Endothelial cell of hepatic sinusoid (primary cell): ENCODE data around the gene UBE2H.
"Not testable (repeated sequence)": the region's sequence is repeated elsewhere in the genome, so short reads cannot be mapped to it uniquely, and the experiment has no call there.

Experiments
- in situ Hi-C: cut with HindIII; loops from 2 replicates; pipeline ENCODE4 v1.10.0; 2017; ENCODE audit warnings: low sequenced_read_pairs

UBE2H gene

GRCh38 chr7:129913428-129913827 lies 39.3 kb downstream of the UBE2H start:
- in situ Hi-C loops = no loop called here

DNA sequence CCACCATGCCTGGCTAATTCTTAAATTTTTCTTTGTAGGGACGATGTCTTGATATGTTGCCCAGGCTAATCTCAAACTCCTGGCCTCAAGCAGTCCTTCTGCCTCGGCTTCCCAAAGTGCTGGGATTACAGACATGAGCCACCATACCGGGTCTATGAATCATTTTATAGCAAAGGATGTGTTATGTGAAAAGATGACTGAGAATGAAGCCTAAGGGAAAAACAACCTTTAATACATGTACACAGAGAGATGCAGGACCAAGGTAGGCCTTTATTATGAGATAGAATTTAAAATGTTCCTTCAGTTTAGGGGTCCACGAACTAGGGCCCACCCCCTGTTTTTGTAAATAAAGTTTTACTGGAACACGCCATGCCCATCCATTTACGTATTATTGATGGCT lies 41.0 kb downstream of the UBE2H start:
- in situ Hi-C loops = no loop called here

DNA sequence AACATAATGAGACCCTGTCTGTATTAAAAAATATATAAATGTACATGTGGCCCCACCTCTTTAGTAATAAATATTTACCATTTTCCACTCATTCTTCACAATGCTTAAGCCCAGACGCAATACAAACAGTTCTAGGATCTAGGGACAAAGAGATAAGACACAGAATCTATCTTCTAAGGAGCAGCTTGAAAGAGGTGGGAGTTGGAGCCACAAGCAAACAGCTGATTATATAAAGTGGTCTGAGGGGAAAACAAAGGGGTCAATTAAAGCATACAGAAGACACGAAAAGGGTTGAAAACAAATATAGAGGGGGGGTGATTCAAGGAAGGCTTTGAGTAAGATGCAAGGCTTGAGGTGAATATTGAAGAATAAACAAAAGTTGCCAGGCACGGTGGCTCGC lies 43.1 kb downstream of the UBE2H start:
- in situ Hi-C loops = no loop called here

DNA sequence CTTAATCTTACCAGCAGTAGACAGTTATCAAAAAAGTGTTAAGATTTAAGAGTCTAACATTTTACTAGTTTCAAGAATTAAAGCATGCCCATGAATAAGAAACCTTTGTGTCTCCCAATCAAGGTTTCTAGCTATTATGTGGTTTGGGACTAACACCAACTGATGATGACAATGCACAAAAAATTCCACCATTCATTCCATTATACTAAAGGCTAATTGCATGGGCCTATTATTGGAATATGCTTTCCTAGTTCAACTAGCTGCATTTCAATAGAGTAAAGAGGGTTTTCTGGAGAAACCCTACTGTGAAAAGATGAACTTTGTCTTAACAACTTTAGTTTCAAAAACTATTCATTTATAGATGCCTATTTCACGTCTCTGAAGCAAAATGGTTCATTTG lies 44.6 kb downstream of the UBE2H start:
- in situ Hi-C loops = no loop called here

GRCh38 chr7:129907122-129907736 lies 45.5 kb downstream of the UBE2H start:
- in situ Hi-C loops = no loop called here

- in situ Hi-C loops = no loop called here
Measured at GRCh38 chr7:129906700-129907099, 46.1 kb downstream of the UBE2H start.

DNA sequence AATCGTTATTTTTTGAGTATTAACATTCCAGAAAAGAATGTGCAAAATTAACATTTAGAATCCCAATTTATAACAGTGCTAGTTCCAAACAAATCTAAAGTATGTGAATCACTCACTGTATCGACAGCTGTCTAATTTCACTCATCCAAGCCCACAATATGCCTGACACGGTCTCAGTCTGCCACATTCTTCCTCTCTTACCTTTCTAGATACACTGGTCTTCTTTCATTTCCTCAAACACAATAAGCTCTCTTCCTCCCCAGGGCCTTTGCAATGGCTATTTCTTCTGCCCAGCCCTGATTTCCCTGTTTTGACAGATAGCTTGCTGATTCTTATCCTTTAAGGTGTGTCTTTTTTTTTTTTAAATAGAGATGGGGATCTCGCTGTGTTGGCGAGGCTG lies 48.8 kb downstream of the UBE2H start:
- in situ Hi-C loops = no loop called here

DNA sequence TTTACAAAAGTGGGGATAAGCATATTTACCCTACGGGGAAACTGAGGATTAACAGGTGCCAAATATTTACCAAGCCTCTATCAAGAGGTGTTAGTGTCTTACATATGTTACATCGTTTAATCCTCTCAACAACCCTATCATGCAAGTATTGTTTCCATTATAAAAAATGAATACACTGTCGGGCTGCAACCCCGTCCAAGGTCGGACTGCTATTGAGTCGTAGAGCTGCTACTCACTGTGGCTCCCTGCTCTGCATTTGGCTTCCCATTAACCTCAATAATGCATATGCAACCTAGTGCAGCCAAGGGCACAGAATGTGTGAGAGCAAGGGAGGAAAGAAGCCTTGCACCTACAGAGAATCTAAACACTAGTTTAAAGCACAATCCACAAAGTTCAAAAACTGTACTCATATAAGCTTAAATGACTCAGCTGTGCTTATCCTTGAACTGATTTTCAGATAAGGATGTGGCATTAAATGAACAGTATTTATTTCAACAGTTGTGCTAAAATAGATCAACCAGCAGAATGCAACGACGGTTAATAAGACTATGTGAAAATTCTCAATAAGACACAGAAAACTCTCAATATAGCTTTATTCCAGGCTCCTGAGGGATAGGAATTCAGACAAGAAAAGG lies 49.9 kb downstream of the UBE2H start:
- in situ Hi-C loops = no loop called here

- in situ Hi-C loops = no loop called here
Measured at GRCh38 chr7:129898502-129899160, 54.1 kb downstream of the UBE2H start.

DNA sequence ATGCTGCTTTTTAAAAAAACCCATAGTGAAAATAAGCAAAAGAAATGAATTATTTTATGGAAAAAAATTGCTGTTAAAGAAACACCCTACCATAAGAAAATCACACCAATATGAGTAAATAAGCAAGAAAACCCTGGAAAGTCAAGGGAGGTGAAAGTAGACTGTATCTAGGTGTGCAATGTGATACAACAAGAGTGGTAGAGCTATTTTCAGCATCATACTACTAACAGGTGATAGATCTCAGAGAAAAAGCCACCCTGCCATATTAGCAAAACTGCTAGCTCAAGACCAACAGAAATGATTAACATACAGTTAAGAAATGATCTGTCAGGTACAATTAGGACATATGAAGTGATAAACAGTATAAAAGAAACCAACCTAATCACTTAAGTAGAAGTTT lies 54.8 kb downstream of the UBE2H start:
- in situ Hi-C loops = no loop called here

- in situ Hi-C loops = no loop called here
Measured at GRCh38 chr7:129896568-129897382, 56.0 kb downstream of the UBE2H start.

- in situ Hi-C loops = not testable (repeated sequence)
Measured at GRCh38 chr7:129894184-129894583, 58.6 kb downstream of the UBE2H start.

- in situ Hi-C loops = no loop called here
Measured at GRCh38 chr7:129890090-129890489, 62.7 kb downstream of the UBE2H start.

DNA sequence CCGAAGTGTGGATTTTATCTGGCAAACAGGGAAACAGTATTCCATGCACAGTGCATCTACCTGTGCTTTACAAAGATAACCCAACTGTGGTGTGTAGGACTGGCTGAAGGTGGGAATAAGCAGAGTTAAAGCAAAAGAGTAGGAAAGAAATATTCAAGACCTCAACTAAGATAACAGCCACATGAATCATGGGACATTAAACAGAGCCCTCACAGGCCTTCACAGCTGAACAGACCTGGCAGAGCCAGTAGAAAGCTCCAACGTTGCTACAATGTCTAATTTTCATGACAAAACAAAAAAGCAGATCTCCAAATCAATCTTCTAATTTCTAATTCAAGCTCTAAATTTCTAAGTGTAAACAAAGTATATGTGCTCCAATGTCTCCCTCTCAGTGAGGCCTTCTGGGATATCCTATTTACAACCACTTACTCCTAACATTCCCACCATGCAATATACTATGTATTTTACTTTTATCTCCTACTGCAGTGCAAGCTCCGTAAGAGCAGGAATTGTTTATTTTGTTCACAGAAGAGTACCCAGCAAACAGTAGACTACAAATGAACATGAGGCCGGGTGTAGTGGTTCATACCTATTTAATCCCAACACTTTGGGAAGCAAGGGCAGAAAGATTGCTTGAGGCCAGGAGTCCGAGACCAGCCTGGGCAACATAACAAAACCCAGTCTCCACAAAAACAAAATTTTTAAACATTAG lies 63.5 kb downstream of the UBE2H start:
- in situ Hi-C loops = no loop called here

GRCh38 chr7:129887865-129888264 lies 64.9 kb downstream of the UBE2H start:
- in situ Hi-C loops = no loop called here

GRCh38 chr7:129886818-129887186 lies 66.0 kb downstream of the UBE2H start:
- in situ Hi-C loops = no loop called here

DNA sequence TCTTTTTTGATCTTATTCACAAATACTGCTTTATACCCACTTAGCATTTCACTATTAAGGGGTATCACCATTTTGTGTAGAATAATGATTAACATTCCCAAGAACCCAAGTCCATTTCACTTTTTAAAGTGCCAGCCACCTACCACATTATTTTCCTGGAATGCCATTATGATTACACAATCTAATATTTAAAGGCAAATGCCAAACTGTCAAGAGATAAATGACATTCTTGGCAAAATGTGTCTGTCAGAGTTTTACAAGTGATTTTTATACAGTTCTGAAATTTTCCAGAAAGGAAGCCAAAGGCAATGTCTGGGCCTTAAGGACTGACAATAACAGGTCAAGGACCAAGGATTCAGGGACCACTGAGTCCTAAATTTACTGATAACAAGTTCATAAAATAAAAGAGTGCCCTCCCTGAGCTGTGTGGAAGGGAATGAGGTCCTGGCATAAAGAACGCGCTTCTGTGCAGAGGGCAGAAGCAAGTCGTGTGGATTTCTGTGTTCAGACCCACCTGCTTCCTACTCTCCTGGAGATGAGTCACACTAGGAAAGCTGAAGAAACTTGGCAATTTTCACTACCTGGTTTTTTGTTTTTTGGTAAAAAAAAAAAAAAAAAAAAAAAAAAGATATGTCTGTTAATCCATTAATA lies 66.5 kb downstream of the UBE2H start:
- in situ Hi-C loops = no loop called here

- in situ Hi-C loops = no loop called here
Measured at GRCh38 chr7:129884495-129884894, 68.3 kb downstream of the UBE2H start.

DNA sequence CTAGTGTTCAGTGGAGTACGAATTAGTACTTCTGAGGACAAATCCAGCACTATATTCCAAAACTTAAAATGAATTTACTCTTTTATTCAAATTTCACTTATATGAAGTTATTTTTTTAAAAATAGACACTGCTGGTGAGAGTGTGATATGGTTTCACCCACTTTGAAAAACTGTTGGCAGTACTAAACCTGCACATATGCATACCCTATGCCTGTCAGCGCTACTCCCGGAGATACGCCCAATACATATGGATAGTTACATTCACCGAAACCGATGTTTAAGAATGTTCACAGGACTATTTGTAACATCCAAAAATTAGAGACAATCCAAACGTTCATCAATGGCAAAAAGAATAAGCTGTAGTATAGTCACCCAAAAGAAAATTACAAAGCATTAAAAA lies 69.6 kb downstream of the UBE2H start:
- in situ Hi-C loops = no loop called here

- in situ Hi-C loops = no loop called here
Measured at GRCh38 chr7:129882531-129882930, 70.2 kb downstream of the UBE2H start.
